Activated CD4-positive, alpha-beta T cell treated with anti-CD3 and anti-CD28 coated beads, Interleukin-2, amount 10 ng/mL, durations not matched to agents 24 days and 14 days (primary cell): ENCODE results near the gene SLC43A1. TPM values are rescaled to one million over a fixed set of nuclear protein-coding genes. Genes with fewer than 3 reads are reported as not detected.

Source experiments
- DNase-seq: peaks from one replicate; pipeline ENCODE4 v3.0.0; 2022
- H3K27ac Mint-ChIP-seq: one replicate; pipeline ENCODE4 v1.8.0; 2022; ENCODE audit warnings: mild to moderate bottlenecking, mixed read lengths
- H3K27me3 Mint-ChIP-seq: one replicate; pipeline ENCODE4 v1.8.0; 2022; ENCODE audit warnings: mixed read lengths
- H3K36me3 Mint-ChIP-seq: one replicate; pipeline ENCODE4 v1.8.0; 2022; ENCODE audit warnings: low read depth, mild to moderate bottlenecking, mixed read lengths
- H3K4me1 Mint-ChIP-seq: one replicate; pipeline ENCODE4 v1.8.0; 2021; ENCODE audit warnings: mixed read lengths
- H3K4me3 Mint-ChIP-seq: one replicate; pipeline ENCODE4 v1.8.0; 2022; ENCODE audit warnings: mild to moderate bottlenecking, moderate library complexity, mixed read lengths
- H3K9me3 Mint-ChIP-seq: one replicate; pipeline ENCODE4 v1.8.0; 2021; ENCODE audit warnings: mixed read lengths
- intact Hi-C: fragments of 100-400 bp; cut with micrococcal nuclease; formaldehyde crosslinking; loops from one replicate; pipeline ENCODE4 v1.15.1; 2023
- total RNA-seq: library from RNA; stranded (reverse); gene quantifications from 2 replicates; pipeline ENCODE4 v1.2.3, GENCODE V29; 2022

Gene SLC43A1
- total RNA-seq, 1 donor from 2014 or later: 35.8 TPM

DNA sequence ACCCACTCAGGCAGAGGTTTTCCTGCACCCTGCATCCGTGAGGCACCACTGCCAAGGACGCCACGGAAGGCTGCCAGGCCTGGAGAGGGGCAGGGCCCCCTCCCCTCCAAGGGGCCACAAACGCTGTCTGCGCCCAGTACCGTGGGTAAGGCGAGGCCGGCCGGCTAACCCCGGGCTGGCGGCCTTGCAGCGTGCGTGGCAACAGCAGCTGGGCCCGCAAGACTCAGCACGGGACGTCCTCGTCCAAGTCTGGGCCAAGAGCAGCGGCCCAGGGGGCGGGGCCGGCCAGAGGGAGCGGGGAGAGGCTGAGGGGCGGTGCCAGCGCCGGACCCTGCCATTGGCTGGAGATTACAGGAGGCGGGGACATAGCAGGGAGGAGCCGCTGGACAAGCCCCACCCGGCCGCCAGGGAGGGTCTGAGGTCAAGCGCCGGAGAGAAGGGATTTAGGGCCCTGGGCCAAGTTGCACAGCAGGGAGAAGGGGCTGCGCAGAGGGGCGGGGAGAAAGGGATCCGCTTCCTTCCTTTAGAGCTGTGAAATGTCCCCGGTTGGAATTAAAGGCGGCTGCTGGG is 16.0 kb downstream of the SLC43A1 start:
- Mint-ChIP-seq H3K4me3 (no peak overlapping the region), H3K27ac (no peak overlapping the region), H3K27me3 (no peaks in the 10 kb centered on the region), H3K9me3 (no peaks in the 10 kb centered on the region), H3K36me3 (peaks cover 24% of the 10 kb centered on the region), H3K4me1 (peaks cover 9% of the 10 kb centered on the region)
- DNase-seq: peak; percentile 86
- intact Hi-C loops: no loop called here

DNA sequence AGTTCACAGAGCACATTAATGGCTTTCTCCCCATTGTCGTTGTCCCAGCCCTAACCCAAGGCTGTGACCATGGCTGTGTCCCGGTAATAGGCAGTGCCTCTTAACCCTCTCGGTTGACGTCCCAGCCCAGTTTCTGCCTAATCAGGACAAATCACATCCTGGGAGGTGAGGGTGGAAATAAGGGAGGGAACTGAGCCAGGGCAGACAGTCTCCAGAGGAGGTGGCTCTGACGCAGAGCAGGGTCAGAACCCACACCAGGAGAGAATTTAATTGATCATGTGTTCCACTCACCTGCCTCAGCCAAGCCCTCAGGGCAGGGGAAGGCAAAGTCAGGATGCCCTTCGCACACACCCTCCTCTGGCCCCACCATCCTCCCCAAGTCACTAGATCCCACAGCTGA is 17.0 kb downstream of the SLC43A1 start:
- Mint-ChIP-seq H3K9me3 (no peaks in the 10 kb centered on the region), H3K4me3 (no peak overlapping the region), H3K36me3 (peaks cover 21% of the 10 kb centered on the region), H3K27me3 (no peaks in the 10 kb centered on the region), H3K27ac (no peak overlapping the region), H3K4me1 (peaks cover 13% of the 10 kb centered on the region)
- DNase-seq: no peak
- intact Hi-C loops: no loop called here

DNA sequence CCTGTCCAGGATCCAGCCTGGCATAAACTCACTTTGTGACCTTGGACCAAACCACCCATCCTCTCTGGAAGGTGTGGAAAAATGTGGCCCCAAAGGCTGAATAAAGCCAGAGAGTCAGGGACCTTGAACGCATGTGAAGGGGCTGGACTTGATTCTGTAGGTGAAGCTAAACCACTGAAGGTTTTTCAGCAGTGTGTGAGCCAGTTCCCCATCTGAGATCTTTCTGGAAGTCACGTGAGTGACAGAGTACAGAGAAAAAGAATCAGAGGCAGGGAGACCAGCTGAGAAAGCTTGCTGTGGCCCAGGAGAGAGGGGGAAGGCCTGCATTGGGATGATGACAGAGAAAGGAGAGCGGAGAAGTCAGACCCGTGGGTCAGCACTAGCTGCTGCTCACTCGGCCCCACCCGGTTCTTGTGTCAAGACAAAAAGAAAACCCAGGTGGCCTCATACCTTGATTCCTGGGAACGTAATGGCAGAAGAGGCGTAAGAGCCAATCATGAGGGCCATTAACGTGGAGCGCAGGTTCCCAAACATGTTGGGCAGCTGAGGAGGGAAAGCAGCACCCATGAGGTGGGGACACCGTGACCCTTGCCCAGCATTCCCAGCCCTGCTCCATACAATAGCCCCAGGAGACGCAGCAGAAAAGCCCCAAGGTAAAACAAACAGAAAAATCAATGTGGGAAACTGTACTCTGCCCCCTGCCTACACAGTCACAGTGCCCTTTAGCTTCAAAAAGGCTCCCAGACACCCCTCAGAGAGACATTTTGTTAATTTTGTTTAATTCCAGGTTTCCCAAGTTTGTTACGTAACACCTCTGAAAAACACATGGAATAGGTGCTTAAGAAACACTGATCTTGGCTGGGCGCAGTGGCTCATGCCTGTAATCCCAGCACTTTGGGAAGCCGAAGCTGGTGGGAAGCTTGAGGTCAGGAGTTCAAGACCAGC is 17.9 kb downstream of the SLC43A1 start:
- Mint-ChIP-seq H3K4me1 (peaks cover 14% of the 10 kb centered on the region), H3K36me3 (peaks cover 21% of the 10 kb centered on the region)
- intact Hi-C loops: no loop called here

DNA sequence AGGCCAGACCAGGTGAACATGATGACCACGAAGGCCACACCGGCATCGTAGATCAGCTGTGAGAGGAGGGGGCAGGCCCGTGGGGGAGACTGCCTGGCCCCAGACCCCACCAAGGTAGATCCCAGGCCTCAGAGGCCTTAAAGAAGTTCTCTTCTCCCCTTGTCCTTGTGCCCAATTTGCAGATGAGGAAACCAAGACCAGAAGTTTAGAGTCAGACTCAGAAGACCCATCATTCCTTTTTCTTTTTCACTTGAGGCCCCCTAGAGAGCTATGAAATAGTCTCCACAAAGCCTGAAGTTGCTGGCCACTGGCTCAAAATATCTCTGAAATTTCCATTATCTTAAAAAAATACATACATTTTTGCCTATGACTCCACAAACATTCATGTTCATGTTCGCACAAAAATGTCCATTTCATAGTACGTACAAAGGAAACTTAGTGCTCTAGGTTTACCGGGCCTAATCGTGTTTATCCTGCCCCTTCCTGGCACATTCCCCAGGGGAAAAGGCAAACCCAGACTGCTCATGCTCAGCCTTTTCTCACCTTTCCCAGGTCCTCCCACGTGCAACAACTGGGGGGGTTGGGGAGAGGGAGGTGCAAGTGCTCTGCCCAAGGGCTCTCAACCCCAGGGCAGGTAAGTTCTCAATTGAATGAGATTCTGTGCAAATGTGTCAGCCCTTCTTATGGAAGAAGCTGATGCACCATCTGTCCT is 19.2 kb downstream of the SLC43A1 start:
- DNase-seq: no peak
- peaks cover 21% of the 10 kb centered on the region for H3K36me3 Mint-ChIP-seq
- no peak overlapping the region for H3K4me3 Mint-ChIP-seq
- no peaks in the 10 kb centered on the region for H3K27me3 Mint-ChIP-seq
- H3K9me3 Mint-ChIP-seq: no peaks in the 10 kb centered on the region
- peaks cover 14% of the 10 kb centered on the region for H3K4me1 Mint-ChIP-seq
- no peak overlapping the region for H3K27ac Mint-ChIP-seq
- intact Hi-C loops: no loop called here

More for the DNA sequence above, 17.9 kb downstream of the SLC43A1 start:
- H3K4me3 Mint-ChIP-seq: no peak overlapping the region
- H3K27ac Mint-ChIP-seq: no peak overlapping the region
- no peaks in the 10 kb centered on the region for H3K27me3 Mint-ChIP-seq
- H3K9me3 Mint-ChIP-seq: no peaks in the 10 kb centered on the region
- no peak for DNase-seq

DNA sequence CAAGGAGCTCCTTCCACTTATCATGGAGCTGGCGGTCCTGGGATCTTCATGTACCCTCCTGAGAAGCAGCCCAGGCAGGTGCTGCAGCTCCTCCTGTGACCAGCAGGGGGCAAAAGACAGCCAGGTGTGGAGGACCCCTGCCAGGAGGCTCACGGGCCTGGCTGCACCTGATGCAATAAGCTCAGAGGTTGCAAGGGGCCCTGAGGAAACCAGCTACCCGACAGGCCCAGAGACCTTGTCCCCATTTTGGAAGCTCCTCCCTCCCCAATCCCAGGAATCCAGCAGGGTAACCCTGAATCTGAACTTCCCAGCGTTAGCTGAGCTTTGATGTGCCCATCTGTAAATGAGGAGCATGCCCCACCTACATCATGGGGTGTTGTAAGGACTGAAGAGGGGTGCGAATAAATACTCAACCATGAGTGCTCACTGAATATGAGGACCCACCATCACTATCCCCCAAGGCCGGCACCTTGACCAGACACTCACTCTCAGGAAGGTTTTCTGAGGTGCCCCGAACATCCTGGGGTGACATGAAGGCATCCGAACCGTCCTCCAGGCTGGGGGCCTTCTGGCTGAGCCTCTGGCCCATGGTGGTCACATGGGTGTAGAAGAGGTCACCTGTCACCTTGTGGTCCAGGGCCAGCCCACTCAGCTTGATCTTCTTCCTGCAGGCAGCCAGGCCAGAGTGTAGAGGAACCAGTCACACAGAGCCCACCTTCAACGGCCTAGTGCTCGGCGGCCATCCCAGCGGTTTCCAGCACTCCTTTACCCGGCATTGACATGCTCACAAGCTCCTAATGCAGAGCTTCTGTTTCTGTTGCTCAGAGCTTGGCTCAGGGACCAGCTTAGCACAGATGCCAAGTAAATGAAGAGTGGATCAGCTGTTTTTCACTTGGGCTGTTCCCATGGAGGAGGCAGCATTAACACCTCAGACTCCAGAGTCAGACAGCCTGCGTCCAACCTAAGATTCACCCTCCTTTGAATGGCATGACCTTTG is 21.7 kb downstream of the SLC43A1 start:
- H3K36me3 Mint-ChIP-seq: peaks cover 14% of the 10 kb centered on the region
- no peaks in the 10 kb centered on the region for H3K9me3 Mint-ChIP-seq
- intact Hi-C loops: loop anchor here (1.0 kb wide), 1 partner anchor 33 kb away; no protein-coding TSS in a partner anchor
- peak overlapping the region; percentile 73 for H3K27ac Mint-ChIP-seq
- no peaks in the 10 kb centered on the region for H3K27me3 Mint-ChIP-seq
- H3K4me1 Mint-ChIP-seq: peaks cover 8% of the 10 kb centered on the region
- no peak overlapping the region for H3K4me3 Mint-ChIP-seq
- DNase-seq: peak; percentile 92

DNA sequence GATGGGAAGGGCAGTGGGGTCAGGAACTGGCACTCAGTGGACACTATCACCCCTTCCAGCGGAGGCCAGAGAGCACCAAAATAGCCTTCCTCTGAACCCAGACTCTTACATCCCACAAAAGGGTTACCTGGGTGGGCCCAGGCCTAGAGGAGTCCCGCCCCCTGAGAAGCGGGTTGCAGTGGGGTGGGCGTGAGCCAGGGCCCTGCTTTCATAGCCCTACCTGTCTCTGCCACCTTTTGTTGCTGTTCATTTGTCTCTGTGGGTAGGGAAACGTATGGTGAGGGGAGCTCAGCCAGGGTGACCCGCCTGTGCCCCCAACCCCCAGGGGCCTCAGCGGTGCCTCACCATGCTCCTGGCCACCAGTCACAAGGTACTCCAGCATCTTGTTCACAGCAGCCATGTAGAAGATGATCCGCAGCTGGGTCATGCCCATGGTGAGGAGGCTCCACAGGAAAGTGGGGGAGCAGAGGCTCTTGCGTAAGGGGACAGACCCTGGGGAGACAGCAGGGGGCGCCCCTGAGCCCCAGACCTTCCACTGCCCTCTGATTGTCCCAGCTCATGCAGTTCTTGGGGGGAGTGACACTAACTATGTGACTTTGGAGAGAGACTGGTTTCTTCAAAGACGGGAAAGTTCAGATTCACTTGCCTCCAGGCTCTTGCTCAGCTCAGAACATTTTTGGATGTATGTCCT is 24.0 kb downstream of the SLC43A1 start:
- peak; percentile 88 for DNase-seq
- H3K4me3 Mint-ChIP-seq: no peak overlapping the region
- H3K9me3 Mint-ChIP-seq: no peaks in the 10 kb centered on the region
- intact Hi-C loops: no loop called here
- no peak overlapping the region for H3K27ac Mint-ChIP-seq
- H3K4me1 Mint-ChIP-seq: peaks cover 6% of the 10 kb centered on the region
- H3K27me3 Mint-ChIP-seq: no peaks in the 10 kb centered on the region
- peaks cover 16% of the 10 kb centered on the region for H3K36me3 Mint-ChIP-seq

DNA sequence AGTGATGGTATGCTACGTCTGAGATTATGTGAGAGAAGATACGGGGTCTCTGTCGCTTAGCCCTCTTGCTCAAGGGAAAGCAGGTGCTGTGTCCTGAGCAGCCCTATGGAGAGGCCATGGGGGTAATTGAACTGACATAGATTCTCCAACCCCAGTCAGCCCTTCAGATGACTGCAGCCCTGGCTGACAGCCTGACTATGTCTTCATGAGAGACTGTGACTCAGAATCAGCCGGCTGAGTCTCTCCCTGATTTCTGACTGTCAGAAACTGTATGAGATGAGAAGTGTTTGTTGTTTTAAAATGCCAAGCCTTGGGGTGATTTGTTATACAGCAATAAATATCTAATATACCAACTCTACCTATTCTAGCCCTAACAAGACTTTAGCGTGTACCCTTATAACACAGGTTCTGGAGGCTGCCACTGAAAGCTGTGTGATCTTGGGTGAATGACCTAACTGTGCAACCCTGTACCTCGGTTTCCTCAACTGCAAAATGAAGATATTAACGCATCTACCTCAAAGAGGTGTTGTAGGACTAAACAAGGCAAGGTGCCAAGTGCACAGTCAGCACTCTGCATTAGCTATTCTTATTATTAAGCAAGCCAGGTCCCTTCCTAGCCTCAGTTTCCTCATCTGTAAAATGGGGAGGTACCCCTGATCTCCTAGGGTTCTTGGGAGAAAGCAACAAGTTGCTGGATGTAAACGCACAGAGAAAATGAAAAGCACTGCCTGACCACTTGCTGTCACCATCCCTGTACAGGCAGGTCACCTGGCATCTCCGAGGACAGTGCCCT is 24.9 kb downstream of the SLC43A1 start:
- peaks cover 11% of the 10 kb centered on the region for H3K36me3 Mint-ChIP-seq
- peaks cover 6% of the 10 kb centered on the region for H3K4me1 Mint-ChIP-seq
- no peak for DNase-seq
- intact Hi-C loops: no loop called here
- no peak overlapping the region for H3K4me3 Mint-ChIP-seq
- no peaks in the 10 kb centered on the region for H3K9me3 Mint-ChIP-seq
- H3K27ac Mint-ChIP-seq: no peak overlapping the region
- no peaks in the 10 kb centered on the region for H3K27me3 Mint-ChIP-seq

DNA sequence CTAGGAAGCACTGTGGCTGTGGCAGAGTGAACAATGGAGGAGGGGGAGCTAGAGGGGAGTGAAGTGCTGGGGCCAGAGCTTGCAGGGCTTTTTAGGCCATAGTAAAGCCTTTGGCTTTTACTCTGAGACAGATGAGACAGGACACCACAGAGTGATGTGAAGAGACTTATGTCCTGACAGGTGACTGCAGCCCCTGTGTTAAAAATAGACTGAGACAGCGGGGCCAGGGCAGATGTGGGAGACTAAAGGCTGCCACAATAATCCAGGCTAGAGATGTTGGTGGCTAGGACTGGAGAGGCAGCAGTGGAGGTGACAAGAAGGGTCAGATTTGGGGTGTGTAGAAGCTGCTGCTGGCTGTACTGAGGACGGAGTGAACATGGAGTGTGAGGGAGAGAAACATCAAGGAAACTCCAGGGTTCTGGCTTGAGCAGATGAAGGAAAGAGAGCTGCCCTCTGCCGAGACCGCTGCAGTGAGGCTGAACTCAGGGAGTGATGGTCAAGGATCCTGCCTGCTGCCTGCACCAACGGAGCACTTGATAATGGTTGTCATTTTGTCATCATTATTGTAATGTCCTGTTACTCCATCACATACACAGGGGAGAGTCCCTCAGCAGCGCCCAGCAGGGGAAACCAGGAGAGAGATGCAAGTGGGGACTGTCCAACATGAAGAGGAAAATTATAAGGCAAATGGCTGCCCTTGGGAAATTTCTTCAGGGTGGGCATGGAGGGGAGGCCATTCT is 27.4 kb downstream of the SLC43A1 start:
- intact Hi-C loops: no loop called here
- no peaks in the 10 kb centered on the region for H3K4me1 Mint-ChIP-seq
- H3K36me3 Mint-ChIP-seq: peaks cover 18% of the 10 kb centered on the region
- peaks cover 5% of the 10 kb centered on the region for H3K27me3 Mint-ChIP-seq
- H3K4me3 Mint-ChIP-seq: no peak overlapping the region
- no peaks in the 10 kb centered on the region for H3K9me3 Mint-ChIP-seq
- H3K27ac Mint-ChIP-seq: no peak overlapping the region
- DNase-seq: no peak

DNA sequence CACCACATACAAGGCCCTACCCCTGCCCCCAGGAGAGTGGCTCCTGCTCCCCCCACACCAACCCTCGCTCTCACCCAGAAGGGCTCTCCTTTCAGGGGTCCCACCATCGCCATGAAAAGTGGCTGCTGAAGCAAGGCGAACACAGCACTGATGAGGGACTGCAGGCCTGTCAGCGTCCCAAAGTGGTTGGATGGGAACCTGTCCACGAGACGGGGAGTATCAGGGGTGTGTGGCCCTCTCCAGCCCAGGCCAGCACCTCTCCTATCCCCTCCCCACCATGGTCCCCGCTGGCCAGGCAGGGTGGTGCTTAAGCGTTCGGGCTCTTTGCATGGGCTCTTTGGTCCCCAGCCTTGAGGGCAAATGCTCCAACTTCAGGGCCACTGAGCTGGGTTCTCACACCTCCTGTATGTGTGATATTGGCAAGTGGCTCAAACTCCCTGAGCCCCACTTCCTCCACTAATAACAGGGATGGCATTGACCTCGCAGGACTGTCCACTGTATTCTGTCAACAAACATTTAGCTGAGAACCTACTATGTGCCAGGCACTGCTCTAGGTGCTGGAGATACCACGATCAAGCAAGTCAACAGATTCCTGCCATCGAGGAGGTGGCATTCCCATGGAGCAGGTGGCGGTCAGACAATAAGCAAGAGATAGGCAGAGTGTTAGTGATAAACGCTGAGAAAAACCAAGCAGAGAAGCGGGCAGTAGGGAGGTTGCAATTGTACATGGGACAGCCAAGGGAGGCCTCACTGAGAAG is 28.3 kb downstream of the SLC43A1 start:
- Mint-ChIP-seq H3K27ac (no peak overlapping the region), H3K9me3 (no peaks in the 10 kb centered on the region), H3K27me3 (peaks cover 8% of the 10 kb centered on the region), H3K4me1 (no peaks in the 10 kb centered on the region), H3K4me3 (no peak overlapping the region), H3K36me3 (peaks cover 19% of the 10 kb centered on the region)
- intact Hi-C loops: no loop called here
- DNase-seq: no peak

DNA sequence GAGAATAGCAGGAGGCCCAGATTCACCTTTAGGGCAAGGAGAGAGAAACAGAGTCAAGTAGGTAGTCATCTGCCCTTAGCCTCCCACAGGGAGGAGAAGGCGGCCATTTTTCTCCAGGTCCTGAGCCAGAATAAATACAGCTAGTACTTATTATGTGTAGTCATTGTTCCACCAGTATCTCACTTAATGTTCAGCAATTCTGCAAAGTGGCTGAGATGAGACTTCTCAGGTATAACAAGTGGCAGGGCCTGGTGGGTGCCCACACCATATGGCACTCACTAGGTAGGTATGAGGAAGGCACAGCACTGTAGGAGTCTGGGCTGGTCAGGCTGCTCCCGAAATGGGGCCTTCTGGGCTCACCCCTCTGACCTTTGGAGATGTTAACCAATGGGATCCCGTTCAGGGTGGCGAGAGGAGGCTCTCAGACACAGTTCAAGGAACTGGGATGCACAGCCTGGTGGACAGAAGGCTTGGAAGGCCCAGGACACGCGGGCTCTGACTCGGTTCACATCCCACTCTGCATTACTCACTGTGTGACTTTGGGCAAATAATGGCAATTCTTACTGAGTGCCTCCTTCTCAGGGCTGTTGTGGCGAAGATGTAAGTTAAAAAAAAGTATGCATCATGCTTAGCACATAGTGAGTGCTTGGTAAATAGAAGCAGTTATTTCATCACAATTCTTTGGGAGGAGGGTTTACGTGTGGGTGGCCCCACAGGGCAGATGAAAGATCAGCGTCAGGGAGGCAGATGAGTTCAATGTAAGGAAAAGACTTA is 30.1 kb downstream of the SLC43A1 start:
- Mint-ChIP-seq H3K36me3 (peaks cover 21% of the 10 kb centered on the region), H3K4me1 (no peaks in the 10 kb centered on the region), H3K4me3 (no peak overlapping the region), H3K27me3 (peaks cover 20% of the 10 kb centered on the region), H3K27ac (no peak overlapping the region), H3K9me3 (no peaks in the 10 kb centered on the region)
- DNase-seq: no peak
- intact Hi-C loops: no loop called here
